Spleen (tissue), 11 donors: ENCODE results near the gene DNPH1. TPM values are rescaled to one million over a fixed set of nuclear protein-coding genes. Genes with fewer than 3 reads are reported as not detected.

Experiments used
- DNase-seq: peaks from one replicate; pipeline ENCODE4 v3.0.0-alpha.2; 2020
- H3K27ac ChIP-seq, 8 donors: fragments of 200-600 bp; sonication (generic) in 7 of 8; 1 replicate in 4 of 8; 2 replicates in 4 of 8; pipeline versions ENCODE4 v1.5.0 to v1.8.0; 2016 to 2021; ENCODE audit warnings: inconsistent platforms in 4 of 8, mild to moderate bottlenecking in 4 of 8, moderate library complexity in 1 of 8
- H3K27me3 ChIP-seq, 7 donors: fragments of 200-600 bp; sonication (generic) in 6 of 7; replicated peaks in 1 of 7; 1 replicate in 4 of 7; 2 replicates in 3 of 7; pipeline versions ENCODE4 v1.5.0 to v1.8.0; 2016 to 2021; ENCODE audit warnings: inconsistent platforms in 3 of 7, mild to moderate bottlenecking in 1 of 7
- H3K36me3 ChIP-seq, 6 donors: fragments of 200-600 bp; sonication (generic) in 5 of 6; 1 replicate in 4 of 6; 2 replicates in 2 of 6; pipeline versions ENCODE4 v1.5.0 to v1.8.0; 2016 to 2021; ENCODE audit warnings: inconsistent platforms in 2 of 6
- H3K4me1 ChIP-seq, 6 donors: fragments of 200-600 bp; sonication (generic) in 5 of 6; 1 replicate in 3 of 6; 2 replicates in 3 of 6; pipeline versions ENCODE4 v1.5.0 to v1.8.0; 2016 to 2021; ENCODE audit warnings: inconsistent platforms in 3 of 6
- H3K4me3 ChIP-seq, 8 donors: fragments of 200-600 bp; sonication (generic) in 7 of 8; 1 replicate in 4 of 8; 2 replicates in 4 of 8; pipeline versions ENCODE4 v1.5.0 to v1.8.0; 2016 to 2021; ENCODE audit warnings: inconsistent platforms in 4 of 8, mild to moderate bottlenecking in 4 of 8, moderate library complexity in 2 of 8
- H3K9me3 ChIP-seq, 8 donors: fragments of 200-600 bp; sonication (generic) in 7 of 8; 1 replicate in 4 of 8; 2 replicates in 4 of 8; pipeline versions ENCODE4 v1.5.0 to v1.8.0; 2016 to 2021; ENCODE audit warnings: inconsistent platforms in 4 of 8
- POLR2AphosphoS5 ChIP-seq, 3 donors: sonication (generic); formaldehyde crosslinking; IDR thresholded peaks; one replicate each; pipeline ENCODE4 v1.5.1; 2017; ENCODE audit warnings: antibody characterized with exemption in 3 of 3
- WGBS, 5 donors: extraction: QIAGEN DNeasy Blood & Tissue Kit in 3 of 5; methylation state at CpG; one replicate each; pipeline versions ENCODE4 v1.1.5 to v1.1.7; 2013 to 2018; 5-methylcytosine and 5-hydroxymethylcytosine counted together
- intact Hi-C: fragments of 100-400 bp; cut with DNase I; formaldehyde crosslinking; loops from one replicate; pipeline ENCODE4 v1.15.0; 2023; ENCODE audit warnings: low total_unique reads
- polyA plus RNA-seq, 3 donors: library from polyadenylated mRNA; stranded (reverse); fragments of 200-250 nt; gene quantifications; one replicate each; pipeline ENCODE4 v1.2.1, GENCODE V29; 2013
- total RNA-seq, 7 donors: library from RNA; depleted of rRNA in 3 of 7; stranded (reverse); fragments of >200 nt in 3 of 7; fragmentation: NEBNext Ultra II Directional in 4 of 7; extraction: Animal tissue kit (Norgen Biotek cat#: 25700) in 4 of 7; gene quantifications; one replicate each; pipeline versions ENCODE4 v1.1.0 to v1.2.1, GENCODE V29; 2016 to 2021
- TF ChIP-seq, protein P1 (sequence below), 11 experiments: fragments of 200-600 bp in 7 of 11; fragments of 450-650 bp in 4 of 11; sonication (generic) in 4 of 11; IDR thresholded peaks in 8 of 11; conservative IDR thresholded peaks in 3 of 11; 1 replicate in 7 of 11; 2 replicates in 4 of 11; pipeline versions ENCODE4 v1.4.0 to v1.8.0; 2016 to 2021; ENCODE audit warnings: antibody characterized with exemption in 11 of 11, inconsistent platforms in 4 of 11, mild to moderate bottlenecking in 1 of 11
- donor health status: healthy with polysubstance abuse.
- donor health status: DM: no; HTN: no; CAD: no; lungs with moderate emphysema.
- donor health status: DM: no; HTN: no; CAD: no.
- donor health status: Bipolar disorder and iron deficiency.
- donor health status: healthy.
- donor health status: DM: no; HTN: no; CAD: no.
- donor health status: DM: yes; HTN: yes; CAD: no.

Gene DNPH1
- total and polyA plus RNA-seq, 10 donors = 33.2 to 201 (median 58.0) TPM

DNA sequence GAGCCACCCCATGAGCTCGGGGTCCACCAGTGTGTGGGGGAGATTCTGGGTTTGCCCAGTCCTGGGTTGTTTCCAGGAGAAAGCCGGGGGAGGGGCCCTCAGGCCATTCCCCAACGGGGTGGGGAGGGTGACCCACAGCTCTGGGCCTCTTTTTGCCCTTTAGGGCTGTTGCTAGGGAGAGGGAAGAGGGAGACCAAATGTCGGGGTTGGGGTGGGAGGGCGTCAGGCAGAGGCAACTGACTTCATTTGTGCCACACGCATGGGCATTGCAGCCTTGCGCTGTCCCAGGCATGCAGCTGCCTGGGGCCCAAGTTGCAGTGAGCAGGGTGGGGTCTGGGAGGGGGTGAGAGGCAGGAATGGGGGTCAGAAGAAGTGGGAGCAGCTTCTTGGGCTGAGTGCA lies 49.2 kb downstream of the DNPH1 start:
- Histone ChIP-seq H3K27me3 (no peaks in the 10 kb centered on the region), H3K9me3 (no peaks in the 10 kb centered on the region), H3K27ac (peak overlapping the region in 2 of 8 donors; percentile 89 to 90), H3K36me3 (peaks cover 4 to 71% (median 54%) of the 10 kb centered on the region in 6 donors), H3K4me1 (peaks cover 31 to 65% (median 51%) of the 10 kb centered on the region in 6 donors), H3K4me3 (no peak overlapping the region)
- no peak for DNase-seq
- TF ChIP-seq, protein P1, sequence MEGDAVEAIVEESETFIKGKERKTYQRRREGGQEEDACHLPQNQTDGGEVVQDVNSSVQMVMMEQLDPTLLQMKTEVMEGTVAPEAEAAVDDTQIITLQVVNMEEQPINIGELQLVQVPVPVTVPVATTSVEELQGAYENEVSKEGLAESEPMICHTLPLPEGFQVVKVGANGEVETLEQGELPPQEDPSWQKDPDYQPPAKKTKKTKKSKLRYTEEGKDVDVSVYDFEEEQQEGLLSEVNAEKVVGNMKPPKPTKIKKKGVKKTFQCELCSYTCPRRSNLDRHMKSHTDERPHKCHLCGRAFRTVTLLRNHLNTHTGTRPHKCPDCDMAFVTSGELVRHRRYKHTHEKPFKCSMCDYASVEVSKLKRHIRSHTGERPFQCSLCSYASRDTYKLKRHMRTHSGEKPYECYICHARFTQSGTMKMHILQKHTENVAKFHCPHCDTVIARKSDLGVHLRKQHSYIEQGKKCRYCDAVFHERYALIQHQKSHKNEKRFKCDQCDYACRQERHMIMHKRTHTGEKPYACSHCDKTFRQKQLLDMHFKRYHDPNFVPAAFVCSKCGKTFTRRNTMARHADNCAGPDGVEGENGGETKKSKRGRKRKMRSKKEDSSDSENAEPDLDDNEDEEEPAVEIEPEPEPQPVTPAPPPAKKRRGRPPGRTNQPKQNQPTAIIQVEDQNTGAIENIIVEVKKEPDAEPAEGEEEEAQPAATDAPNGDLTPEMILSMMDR (IDR thresholded peaks at IDR 0.05 in 8 of 11, conservative IDR thresholded peaks at IDR 0.05 in 3 of 11) = no peak
- peak in 1 of 3 donors; percentile 4 for TF ChIP-seq POLR2AphosphoS5 (IDR thresholded peaks at IDR 0.05)
- 80 to 89% (median 83%) methylated on average over 7 of the region's 7 CpGs for WGBS, 5 donors
- intact Hi-C loops = no loop called here

GRCh38 chr6:43178951-43179830 lies 50.1 kb downstream of the DNPH1 start:
- Histone ChIP-seq H3K27me3 (no peaks in the 10 kb centered on the region), H3K4me3 (no peak overlapping the region), H3K27ac (peak overlapping the region in 3 of 8 donors; percentile 4 to 12 (median 4)), H3K4me1 (peaks cover 36 to 65% (median 51%) of the 10 kb centered on the region in 6 donors), H3K9me3 (no peaks in the 10 kb centered on the region), H3K36me3 (peaks cover 4 to 63% (median 55%) of the 10 kb centered on the region in 6 donors)
- 92 to 94% (median 93%) methylated on average over 20 of the region's 20 CpGs for WGBS, 5 donors
- DNase-seq = no peak
- TF ChIP-seq POLR2AphosphoS5 (IDR thresholded peaks at IDR 0.05) = peak in 1 of 3 donors; percentile 33
- TF ChIP-seq, protein P1 (IDR thresholded peaks at IDR 0.05 in 8 of 11, conservative IDR thresholded peaks at IDR 0.05 in 3 of 11) = no peak
- intact Hi-C loops = no loop called here

DNA sequence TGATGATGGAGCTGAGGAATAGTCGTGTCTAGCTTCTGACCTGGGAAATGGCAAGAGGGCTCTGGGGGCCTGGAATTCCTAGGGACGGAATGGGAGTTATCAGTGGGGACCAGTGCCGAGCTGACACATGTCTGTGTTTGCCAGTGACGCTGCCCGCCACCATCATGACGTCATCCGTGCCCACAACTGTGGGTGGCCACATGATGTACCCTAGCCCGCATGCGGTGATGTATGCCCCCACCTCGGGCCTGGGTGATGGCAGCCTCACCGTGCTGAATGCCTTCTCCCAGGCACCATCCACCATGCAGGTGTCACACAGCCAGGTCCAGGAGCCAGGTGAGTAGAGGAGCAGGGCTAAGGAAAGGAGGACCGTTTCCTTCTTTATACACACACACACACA lies 51.1 kb downstream of the DNPH1 start:
- no peak overlapping the region for H3K4me3 ChIP-seq
- no peaks in the 10 kb centered on the region for H3K27me3 ChIP-seq
- 86 to 93% (median 90%) methylated on average over 12 of the region's 12 CpGs for WGBS, 5 donors
- H3K9me3 ChIP-seq = no peaks in the 10 kb centered on the region
- H3K27ac ChIP-seq = peak overlapping the region in 1 of 8 donors; percentile 4
- TF ChIP-seq POLR2AphosphoS5 (IDR thresholded peaks at IDR 0.05) = peak in 1 of 3 donors; percentile 46
- TF ChIP-seq, protein P1 (IDR thresholded peaks at IDR 0.05 in 8 of 11, conservative IDR thresholded peaks at IDR 0.05 in 3 of 11) = no peak
- H3K4me1 ChIP-seq = peaks cover 37 to 65% (median 52%) of the 10 kb centered on the region in 6 donors
- intact Hi-C loops = no loop called here
- H3K36me3 ChIP-seq = peaks cover 4 to 62% (median 54%) of the 10 kb centered on the region in 6 donors
- no peak for DNase-seq

DNA sequence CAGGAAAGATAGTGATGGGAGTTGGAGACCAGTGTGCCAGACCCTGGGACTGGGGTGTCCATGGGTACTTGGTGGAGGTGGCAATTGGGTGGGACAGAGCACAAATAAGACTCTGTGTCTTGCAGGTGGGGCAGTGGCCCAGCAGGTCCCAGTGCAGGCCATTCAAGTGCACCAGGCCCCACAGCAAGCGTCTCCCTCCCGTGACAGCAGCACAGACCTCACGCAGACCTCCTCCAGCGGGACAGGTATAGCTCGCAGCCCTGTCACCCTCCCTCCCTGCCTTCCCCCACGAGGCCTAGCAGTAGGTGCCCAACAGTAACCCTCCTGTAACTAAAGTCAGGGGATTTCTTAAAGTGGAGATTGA lies 52.9 kb downstream of the DNPH1 start:
- Histone ChIP-seq H3K4me3 (peak overlapping the region in 1 of 8 donors; percentile 7), H3K27ac (peak overlapping the region in 7 of 8 donors; percentile 88 to 99 (median 99)), H3K4me1 (peaks cover 33 to 60% (median 47%) of the 10 kb centered on the region in 6 donors), H3K27me3 (no peaks in the 10 kb centered on the region), H3K36me3 (peaks cover 4 to 62% (median 54%) of the 10 kb centered on the region in 6 donors), H3K9me3 (no peaks in the 10 kb centered on the region)
- intact Hi-C loops = no loop called here
- DNase-seq = no peak
- peak in 1 of 3 donors; percentile 36 for TF ChIP-seq POLR2AphosphoS5 (IDR thresholded peaks at IDR 0.05)
- TF ChIP-seq, protein P1 (IDR thresholded peaks at IDR 0.05 in 8 of 11, conservative IDR thresholded peaks at IDR 0.05 in 3 of 11) = no peak
- 94 to 97% (median 96%) methylated on average over 6 of the region's 6 CpGs for WGBS, 5 donors
